Measurements from ENCODE around the gene DENND2A. TPM values are rescaled to one million over a fixed set of nuclear protein-coding genes. Genes with fewer than 3 reads are reported as not detected.
"Not testable (repeated sequence)": the region's sequence is repeated elsewhere in the genome, so short reads cannot be mapped to it uniquely, and the experiment has no call there.

Gene DENND2A
- total RNA-seq, 1 donor from 2014 or later: 29.8 TPM

GRCh38 chr7:140533394-140533872, 107.2 kb downstream of the DENND2A start:
- DNase-seq (ENCODE audit: low read depth, low spot score): no peak
- H3K4me3 Mint-ChIP-seq: no peak overlapping the region
- no peaks in the 10 kb centered on the region for H3K27me3 Mint-ChIP-seq (ENCODE audit: low read depth)
- no peak for TF ChIP-seq CTCF (conservative IDR thresholded peaks at IDR 0.05)
- peaks cover 14% of the 10 kb centered on the region for H3K36me3 Mint-ChIP-seq (ENCODE audit: low read depth)
- no peaks in the 10 kb centered on the region for H3K4me1 Mint-ChIP-seq
- H3K9me3 Mint-ChIP-seq: no peaks in the 10 kb centered on the region
- H3K27ac Mint-ChIP-seq (ENCODE audit: unreplicated experiment): peak overlapping the region; percentile 24

- H3K4me3 Mint-ChIP-seq; H3K27ac Mint-ChIP-seq (ENCODE audit: unreplicated experiment); H3K36me3 Mint-ChIP-seq (ENCODE audit: low read depth); H3K9me3 Mint-ChIP-seq; DNase-seq (ENCODE audit: low read depth, low spot score); H3K27me3 Mint-ChIP-seq (ENCODE audit: low read depth): not testable (repeated sequence)
- peaks cover 18% of the 10 kb centered on the region for H3K4me1 Mint-ChIP-seq
These were observed 111.2 kb downstream of the DENND2A start for GRCh38 chr7:140529428-140529827.

GRCh38 chr7:140526787-140527664, 113.6 kb downstream of the DENND2A start:
- Mint-ChIP-seq H3K4me1 (peaks cover 18% of the 10 kb centered on the region), H3K9me3 (no peaks in the 10 kb centered on the region), H3K27ac (ENCODE audit: unreplicated experiment) (peak overlapping the region; percentile 94), H3K4me3 (no peak overlapping the region), H3K36me3 (ENCODE audit: low read depth) (peaks cover 3% of the 10 kb centered on the region), H3K27me3 (ENCODE audit: low read depth) (no peaks in the 10 kb centered on the region)
- no peak for TF ChIP-seq CTCF (conservative IDR thresholded peaks at IDR 0.05)
- DNase-seq (ENCODE audit: low read depth, low spot score): no peak

- H3K27me3 Mint-ChIP-seq (ENCODE audit: low read depth): no peaks in the 10 kb centered on the region
- H3K36me3 Mint-ChIP-seq (ENCODE audit: low read depth): peaks cover 3% of the 10 kb centered on the region
- peaks cover 18% of the 10 kb centered on the region for H3K4me1 Mint-ChIP-seq
- H3K4me3 Mint-ChIP-seq: no peak overlapping the region
- no peaks in the 10 kb centered on the region for H3K9me3 Mint-ChIP-seq
- H3K27ac Mint-ChIP-seq (ENCODE audit: unreplicated experiment): peak overlapping the region; percentile 78
- TF ChIP-seq CTCF (conservative IDR thresholded peaks at IDR 0.05): no peak
- DNase-seq (ENCODE audit: low read depth, low spot score): no peak
These were observed 114.4 kb downstream of the DENND2A start for GRCh38 chr7:140526214-140526613.

- Mint-ChIP-seq H3K4me3 (no peak overlapping the region), H3K27me3 (ENCODE audit: low read depth) (no peaks in the 10 kb centered on the region), H3K4me1 (peaks cover 18% of the 10 kb centered on the region), H3K27ac (ENCODE audit: unreplicated experiment) (no peak overlapping the region), H3K9me3 (no peaks in the 10 kb centered on the region), H3K36me3 (ENCODE audit: low read depth) (peaks cover 3% of the 10 kb centered on the region)
- no peak for TF ChIP-seq CTCF (conservative IDR thresholded peaks at IDR 0.05)
- no peak for DNase-seq (ENCODE audit: low read depth, low spot score)
These were observed 114.9 kb downstream of the DENND2A start for GRCh38 chr7:140525743-140526142.

- DNase-seq (ENCODE audit: low read depth, low spot score): no peak
- TF ChIP-seq CTCF (conservative IDR thresholded peaks at IDR 0.05): no peak
- Mint-ChIP-seq H3K36me3 (ENCODE audit: low read depth) (no peaks in the 10 kb centered on the region), H3K27ac (ENCODE audit: unreplicated experiment) (peak overlapping the region; percentile 43), H3K9me3 (no peaks in the 10 kb centered on the region), H3K4me1 (peaks cover 18% of the 10 kb centered on the region), H3K4me3 (no peak overlapping the region), H3K27me3 (ENCODE audit: low read depth) (no peaks in the 10 kb centered on the region)
These were observed 119.2 kb downstream of the DENND2A start for GRCh38 chr7:140521421-140521820.
